ENCODE data around the gene FAM78B. TPM values are rescaled to one million over a fixed set of nuclear protein-coding genes. Genes with fewer than 3 reads are reported as not detected.

FAM78B gene
- total and polyA plus RNA-seq, 2 of the 8 experiments (the other 6 are each of a cell fraction or from before 2014, with no cell fraction given): 2.3 to 3.6 TPM

- TF ChIP-seq CTBP2 (IDR thresholded peaks at IDR 0.05; ENCODE audit: borderline replicate concordance, insufficient read depth, insufficient read length, low read length) (no peak), USF2 (IDR thresholded peaks at IDR 0.05; ENCODE audit: low read length) (no peak), ZNF274 (IDR thresholded peaks at IDR 0.05; ENCODE audit: borderline replicate concordance, extremely low read depth, low read length) (no peak), POLR2AphosphoS5 (IDR thresholded peaks at IDR 0.05; ENCODE audit: low read depth, low read length) (no peak)
Observed at GRCh38 chr1:166132496-166132895, 34.3 kb downstream of the FAM78B start (continued).
